Astrocyte of the spinal cord (primary cell): ENCODE measurements around the gene TMEM185B.
"Not testable (repeated sequence)": the region's sequence is repeated elsewhere in the genome, so short reads cannot be mapped to it uniquely, and the experiment has no call there.

ENCODE experiments used
- DNase-seq: peaks from one replicate; pipeline ENCODE4 v3.0.0; 2011; ENCODE audit warnings: low read depth, low spot score
- H3K4me3 ChIP-seq: 2 replicates; pipeline ENCODE4 v1.5.1; 2011; ENCODE audit warnings: low read depth, mild to moderate bottlenecking, low read length, moderate library complexity
- CTCF ChIP-seq: IDR thresholded peaks from 2 replicates; pipeline ENCODE4 v1.5.1; 2012; ENCODE audit warnings: low read depth, mild to moderate bottlenecking, low read length, inconsistent platforms
- in situ Hi-C: cut with HindIII; loops from 2 replicates; pipeline ENCODE4 v1.10.0; 2017; ENCODE audit warnings: low sequenced_read_pairs

Gene TMEM185B

GRCh38 chr2:120238728-120239487 lies 15.7 kb upstream of the TMEM185B start:
- in situ Hi-C loops, result no loop called here
- TF ChIP-seq CTCF, result no peak
- no peak overlapping the region for H3K4me3 ChIP-seq
- DNase-seq, result peak; percentile 83

DNA sequence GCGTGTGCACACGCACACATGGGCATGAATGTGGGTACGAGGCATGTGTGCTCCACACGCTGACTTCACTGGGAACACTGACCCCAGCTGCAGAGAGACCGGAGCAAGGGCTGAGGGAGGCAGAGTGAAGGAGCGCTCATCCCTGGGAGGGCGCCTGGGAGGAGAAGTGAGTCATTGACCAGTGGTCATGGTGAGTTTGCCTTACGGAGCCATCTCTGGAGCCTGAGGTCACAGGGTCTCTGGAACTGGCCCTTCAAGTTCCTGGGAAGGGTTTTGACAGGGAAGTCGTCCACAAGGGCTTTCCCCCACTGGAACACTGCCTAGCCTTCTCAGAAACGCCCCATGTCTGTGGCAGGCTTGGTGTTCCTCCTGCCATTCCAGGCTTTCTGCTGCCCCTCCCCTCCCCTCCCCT lies 14.3 kb upstream of the TMEM185B start:
- TF ChIP-seq CTCF, result no peak
- in situ Hi-C loops, result no loop called here
- H3K4me3 ChIP-seq, result no peak overlapping the region
- DNase-seq, result peak; percentile 81

DNA sequence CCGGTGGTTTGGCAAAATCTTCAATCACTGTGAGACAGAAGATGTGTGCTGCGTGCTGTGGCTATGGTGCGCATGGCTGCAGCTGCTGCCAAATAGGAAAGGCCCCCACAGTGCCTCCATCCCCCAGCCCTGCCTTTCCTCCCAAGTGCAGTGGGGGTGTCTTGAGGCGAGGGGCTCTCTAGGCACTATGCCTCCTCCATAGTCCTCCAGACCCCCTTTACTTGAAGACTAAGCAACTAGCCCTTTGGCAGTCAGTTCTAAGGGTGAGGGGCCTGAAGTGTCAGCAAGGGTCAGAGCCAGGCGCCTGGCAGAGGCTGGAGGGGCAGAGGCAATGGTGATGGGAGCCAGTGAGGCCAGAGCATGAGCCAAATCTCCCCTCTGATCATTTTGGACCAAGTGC lies 13.6 kb upstream of the TMEM185B start:
- H3K4me3 ChIP-seq, result no peak overlapping the region
- TF ChIP-seq CTCF, result no peak
- in situ Hi-C loops, result no loop called here
- no peak for DNase-seq

GRCh38 chr2:120236316-120236715 lies 13.1 kb upstream of the TMEM185B start:
- no peak for DNase-seq
- no peak for TF ChIP-seq CTCF
- no peak overlapping the region for H3K4me3 ChIP-seq
- in situ Hi-C loops, result no loop called here

- H3K4me3 ChIP-seq, result no peak overlapping the region
- no peak for DNase-seq
- in situ Hi-C loops, result no loop called here
- TF ChIP-seq CTCF, result no peak
Observed at GRCh38 chr2:120235681-120236080, 12.5 kb upstream of the TMEM185B start.

GRCh38 chr2:120235158-120235557 lies 12.0 kb upstream of the TMEM185B start:
- DNase-seq, H3K4me3 ChIP-seq, in situ Hi-C loops: not testable (repeated sequence)

DNA sequence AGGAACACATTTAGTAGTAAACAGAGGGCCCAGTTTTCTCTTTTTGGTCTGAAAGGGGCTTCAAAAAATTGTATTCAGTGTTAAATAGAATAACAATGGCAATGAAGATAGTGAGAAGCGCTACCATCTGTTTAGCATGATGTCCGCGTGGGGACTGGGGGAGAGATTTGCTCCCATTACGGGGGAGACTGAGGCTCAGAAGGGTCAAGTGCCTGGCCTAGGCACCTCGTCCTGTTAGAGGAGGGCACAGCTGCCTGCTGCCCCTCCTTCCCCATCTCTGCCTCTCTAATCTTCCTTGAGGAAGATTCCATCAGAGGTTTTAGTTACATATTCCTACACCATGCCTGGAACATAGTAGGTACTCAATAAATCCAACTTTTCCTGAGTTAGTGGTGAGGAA lies 10.1 kb upstream of the TMEM185B start:
- TF ChIP-seq CTCF, result no peak
- H3K4me3 ChIP-seq, result no peak overlapping the region
- in situ Hi-C loops, result no loop called here
- DNase-seq, result no peak
